GM21786 (cell line): ENCODE measurements around the gene RASGEF1C.

Experiments
- ATAC-seq: cut with Tn5 transposase; IDR thresholded peaks from one replicate; pipeline ENCODE4 v1.9.1; 2021; ENCODE audit not compliant: unreplicated experiment

RASGEF1C gene

GRCh38 chr5:180160789-180161188 lies 48.2 kb downstream of the RASGEF1C start:
- ATAC-seq = no peak

DNA sequence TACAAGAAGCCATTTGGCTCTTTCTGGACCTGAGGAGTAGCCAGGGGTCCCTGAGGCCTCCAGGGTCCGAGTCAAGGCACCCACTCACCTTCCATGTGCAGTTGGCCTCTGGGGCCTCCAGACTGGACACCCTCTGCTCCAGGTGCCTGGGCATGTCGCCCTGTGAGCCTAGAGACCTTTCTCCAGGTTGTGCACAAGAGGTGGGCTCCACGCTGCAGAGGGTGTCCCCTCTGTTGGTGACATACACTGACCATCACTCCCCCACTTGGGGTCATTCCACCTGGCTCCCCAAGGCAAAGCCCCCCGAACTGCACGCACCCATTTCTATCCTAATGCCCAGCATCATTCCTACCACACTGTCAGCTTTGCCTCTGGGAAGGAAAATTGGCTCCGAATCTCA lies 48.8 kb downstream of the RASGEF1C start:
- no peak for ATAC-seq

GRCh38 chr5:180159756-180160155 lies 49.3 kb downstream of the RASGEF1C start:
- ATAC-seq = no peak

GRCh38 chr5:180157866-180158265 lies 51.1 kb downstream of the RASGEF1C start:
- ATAC-seq = no peak

DNA sequence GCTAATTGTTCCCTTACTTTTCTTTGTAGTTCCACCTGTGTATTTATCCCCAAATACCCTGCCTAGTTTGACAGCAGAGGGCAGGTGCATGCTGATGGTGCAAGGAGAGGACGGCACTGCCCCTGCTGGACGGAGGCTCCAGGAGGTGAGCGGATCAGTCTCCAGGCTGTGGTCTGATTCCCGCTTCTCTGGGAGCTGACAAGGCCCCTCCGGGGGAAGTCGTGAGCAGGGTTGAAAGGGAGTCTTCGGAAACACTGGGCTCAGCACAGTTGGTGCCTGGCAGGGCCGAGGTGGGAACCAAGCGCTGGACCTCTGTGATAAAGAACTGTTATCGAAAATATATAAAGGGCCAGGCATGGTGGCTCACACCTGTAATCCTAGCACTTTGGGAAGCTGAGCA lies 52.9 kb downstream of the RASGEF1C start:
- no peak for ATAC-seq

DNA sequence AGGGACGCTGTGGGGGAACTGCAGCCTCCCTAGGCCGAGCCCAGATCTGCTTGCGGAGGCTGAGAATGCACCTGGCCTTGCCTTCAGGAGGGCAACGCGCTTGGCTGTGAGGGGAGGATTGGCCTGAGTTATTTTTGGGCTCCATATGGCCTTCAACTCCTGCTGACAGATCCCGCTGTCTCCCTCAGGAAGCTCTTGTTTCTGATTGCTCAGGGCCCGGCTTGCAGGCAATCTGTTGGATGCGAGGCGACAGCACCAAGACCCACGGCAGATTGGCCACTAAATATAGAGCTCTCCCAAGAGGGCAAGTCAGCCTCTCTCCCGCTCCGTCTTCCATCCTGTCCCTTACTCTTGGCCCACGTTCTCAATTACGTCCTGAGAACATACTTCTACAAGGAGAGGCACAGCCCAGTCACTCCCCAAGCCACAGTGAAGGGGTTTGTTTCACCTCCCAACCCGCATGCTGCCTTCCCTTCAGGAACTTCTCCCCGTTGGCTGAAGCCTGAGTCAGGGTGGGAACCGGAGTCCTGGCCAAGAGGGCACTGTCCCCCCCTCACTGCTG lies 53.6 kb downstream of the RASGEF1C start:
- no peak for ATAC-seq

GRCh38 chr5:180154821-180155364 lies 54.1 kb downstream of the RASGEF1C start:
- ATAC-seq = no peak

- no peak for ATAC-seq
Measured at GRCh38 chr5:180153991-180154390, 55.0 kb downstream of the RASGEF1C start.

- ATAC-seq = no peak
Measured at GRCh38 chr5:180153099-180153498, 55.9 kb downstream of the RASGEF1C start.

DNA sequence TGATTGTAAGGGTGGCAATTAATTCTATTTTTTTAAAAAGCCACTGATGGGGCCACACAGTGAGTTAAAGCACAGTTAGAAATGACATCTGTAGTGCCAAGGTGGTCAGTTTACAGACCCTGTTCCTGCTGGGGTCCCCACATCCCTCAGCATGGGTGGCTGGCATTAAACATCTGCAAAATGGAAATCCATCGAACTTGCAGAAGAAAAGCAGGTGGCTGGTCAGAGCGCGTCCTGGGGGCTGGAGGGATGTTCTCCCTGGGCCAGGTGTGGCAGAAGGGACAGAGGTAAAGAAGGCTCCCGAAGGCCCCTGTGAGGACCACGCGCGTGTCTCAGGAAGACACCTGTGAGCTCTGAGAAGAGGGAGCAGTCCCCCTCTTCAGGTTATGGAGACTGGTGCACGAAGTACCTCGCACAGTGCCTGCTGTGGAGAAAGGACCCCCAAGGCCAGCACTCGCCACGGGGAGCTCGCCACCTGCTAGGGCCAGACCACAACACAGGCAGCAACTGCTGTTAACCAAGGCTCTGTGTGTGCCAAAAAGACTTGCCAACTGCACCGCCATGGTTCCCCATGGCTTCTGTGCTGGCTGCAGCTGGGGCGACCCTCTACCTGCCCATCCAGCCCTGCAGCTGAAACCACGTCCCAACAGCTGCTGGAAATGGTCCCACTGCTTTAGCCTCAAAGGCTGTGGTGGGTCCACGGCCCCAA lies 65.2 kb downstream of the RASGEF1C start:
- no peak for ATAC-seq

DNA sequence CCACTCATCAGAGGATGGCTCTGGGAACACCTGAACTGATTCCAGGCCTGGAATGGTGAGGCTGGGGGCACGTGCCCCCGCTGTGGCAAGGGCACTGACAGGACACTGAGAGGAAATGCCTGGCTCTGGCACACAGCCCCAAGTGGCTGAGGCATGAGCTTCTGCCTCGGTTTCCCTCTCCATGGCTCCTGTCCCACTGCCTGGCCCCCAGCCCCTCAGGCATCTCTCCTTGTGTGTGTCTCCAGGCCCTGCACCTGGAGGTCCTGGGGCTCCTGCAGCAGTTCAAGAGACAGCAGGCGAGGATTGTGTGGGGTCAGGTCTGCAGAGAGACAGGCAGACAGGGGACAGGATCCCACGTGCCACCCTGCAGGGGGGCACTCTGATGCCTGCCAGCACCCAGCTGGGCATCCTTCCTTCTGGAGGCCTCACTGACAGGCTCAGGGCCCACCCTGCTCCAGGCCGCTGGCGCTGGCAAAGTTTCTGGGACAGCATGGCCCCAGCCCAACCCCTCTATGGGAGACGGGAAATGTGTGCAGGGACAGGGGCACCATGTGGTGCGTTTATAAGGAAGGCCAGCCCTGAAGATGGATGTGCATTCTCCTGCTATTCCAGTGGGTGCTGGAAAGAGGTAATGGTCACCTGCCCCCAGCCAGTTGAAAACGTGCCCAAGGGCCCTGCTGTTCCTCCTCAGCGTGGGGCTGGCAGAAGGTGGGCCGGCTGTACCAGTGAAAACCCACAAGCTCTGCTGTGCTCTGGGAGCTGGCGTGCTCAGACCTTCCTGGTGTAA lies 66.0 kb downstream of the RASGEF1C start:
- no peak for ATAC-seq

- no peak for ATAC-seq
Measured at GRCh38 chr5:180142021-180142765, 66.8 kb downstream of the RASGEF1C start.

DNA sequence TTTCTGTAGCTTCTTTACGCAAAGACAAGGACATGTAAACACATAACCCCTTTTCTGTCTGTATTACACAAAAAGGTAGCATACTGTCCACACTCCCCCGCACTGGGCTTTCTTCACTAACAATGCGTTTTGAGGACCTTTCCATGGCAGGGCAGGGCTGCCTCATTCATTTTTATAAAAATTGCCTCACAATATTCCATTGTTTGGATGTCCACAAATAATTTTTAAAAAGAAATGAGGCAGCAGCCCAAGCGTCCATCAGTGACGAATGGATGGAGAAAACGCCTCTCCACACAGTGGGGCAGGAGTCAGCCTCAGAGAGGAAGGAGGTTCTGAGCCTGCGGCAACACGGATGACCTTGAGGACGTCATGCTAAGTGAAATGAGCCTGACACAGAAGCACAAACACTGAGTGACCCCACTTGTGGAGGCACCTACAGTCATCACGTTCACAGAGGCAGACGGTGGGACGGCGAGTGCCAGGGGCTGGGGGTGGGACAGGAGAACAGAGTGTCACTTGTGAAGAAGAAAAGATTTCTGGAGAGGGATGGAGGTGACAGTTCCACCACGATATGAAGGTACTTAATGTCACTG lies 67.8 kb downstream of the RASGEF1C start:
- no peak for ATAC-seq

- no peak for ATAC-seq
Measured at GRCh38 chr5:180140571-180140970, 68.4 kb downstream of the RASGEF1C start.

- no peak for ATAC-seq
Measured at GRCh38 chr5:180140079-180140554, 68.9 kb downstream of the RASGEF1C start.

- ATAC-seq = no peak
Measured at GRCh38 chr5:180139731-180140055, 69.3 kb downstream of the RASGEF1C start.

GRCh38 chr5:180138976-180139730 lies 69.9 kb downstream of the RASGEF1C start:
- no peak for ATAC-seq

DNA sequence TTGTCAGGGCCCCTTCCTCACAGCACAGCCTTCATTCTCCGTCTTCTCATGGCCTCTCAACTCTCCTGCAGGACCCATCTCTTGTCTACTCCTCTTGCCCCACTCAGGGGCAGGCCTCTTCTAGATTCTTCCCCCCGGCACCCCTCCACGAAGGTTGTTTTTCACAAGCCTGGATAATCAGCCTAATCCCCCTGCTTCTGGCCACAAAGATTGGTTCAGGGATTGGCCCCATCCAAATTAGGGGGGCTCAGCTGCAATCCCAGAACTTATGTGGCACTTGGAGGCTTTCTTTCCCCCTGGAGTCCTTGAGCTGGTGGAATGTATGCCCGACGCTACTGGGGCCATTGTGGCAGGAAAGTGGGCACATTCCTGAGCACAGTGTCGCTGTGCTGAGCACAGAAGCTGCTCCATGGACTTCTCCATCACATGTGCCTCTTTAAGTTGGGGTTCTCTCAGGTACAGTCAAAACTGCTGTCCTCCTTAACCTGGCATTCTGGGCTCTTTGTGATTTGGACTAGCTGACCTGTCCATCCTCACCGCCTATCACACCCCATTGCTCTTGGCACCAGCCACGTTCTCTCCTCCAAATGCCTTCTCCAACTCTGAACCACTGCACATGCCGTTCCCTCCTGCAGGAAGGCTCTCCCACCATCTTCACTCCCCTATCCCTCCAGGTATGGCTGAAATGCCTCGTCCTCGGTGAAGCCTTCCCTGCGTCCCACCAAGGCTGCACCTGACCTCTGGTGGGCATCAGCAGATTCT lies 70.6 kb downstream of the RASGEF1C start:
- no peak for ATAC-seq
